Measurements from ENCODE around the gene SRP14.

The SRP14 gene

GRCh38 chr15:40067921-40068624 lies 29.1 kb upstream of the SRP14 start:
- no peak for DNase-seq

DNA sequence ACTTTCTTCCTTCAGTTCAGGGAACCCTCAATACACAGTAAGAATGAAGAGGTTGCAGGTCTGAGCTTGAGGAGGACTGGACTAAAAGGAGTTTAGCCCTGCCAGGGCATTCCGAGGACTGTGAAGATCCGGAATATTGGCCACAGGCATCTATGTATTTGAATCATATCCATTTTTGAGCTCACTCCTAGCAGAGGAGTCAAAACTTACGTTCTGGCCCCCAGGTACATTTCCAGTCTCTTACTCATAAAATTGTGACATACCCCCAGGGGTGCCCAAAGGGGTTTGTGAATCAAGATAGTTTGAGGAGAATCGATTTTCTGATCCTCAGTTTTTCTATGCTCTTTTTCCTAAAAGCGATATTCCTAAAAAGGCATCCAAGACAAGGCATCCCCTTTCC lies 27.6 kb upstream of the SRP14 start:
- no peak for DNase-seq

DNA sequence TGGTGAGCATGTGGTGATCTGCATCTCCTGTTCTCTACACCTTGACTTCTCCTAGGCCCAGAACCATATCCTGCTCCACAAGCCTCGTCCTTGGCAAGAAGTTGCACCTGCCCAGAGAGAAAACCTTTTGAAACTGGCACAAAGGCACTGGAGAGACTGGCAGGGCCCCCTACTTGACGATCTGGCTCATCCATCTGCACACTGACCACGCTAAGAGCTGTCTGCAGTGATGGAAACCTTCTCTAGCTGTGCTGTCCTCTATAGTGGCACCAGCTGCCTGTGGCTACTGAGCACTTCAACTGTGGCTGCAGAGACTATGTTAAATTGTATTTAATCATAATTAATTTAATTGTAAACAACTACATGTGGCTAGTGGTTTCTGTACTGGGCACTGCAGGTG lies 26.2 kb upstream of the SRP14 start:
- DNase-seq: no peak

DNA sequence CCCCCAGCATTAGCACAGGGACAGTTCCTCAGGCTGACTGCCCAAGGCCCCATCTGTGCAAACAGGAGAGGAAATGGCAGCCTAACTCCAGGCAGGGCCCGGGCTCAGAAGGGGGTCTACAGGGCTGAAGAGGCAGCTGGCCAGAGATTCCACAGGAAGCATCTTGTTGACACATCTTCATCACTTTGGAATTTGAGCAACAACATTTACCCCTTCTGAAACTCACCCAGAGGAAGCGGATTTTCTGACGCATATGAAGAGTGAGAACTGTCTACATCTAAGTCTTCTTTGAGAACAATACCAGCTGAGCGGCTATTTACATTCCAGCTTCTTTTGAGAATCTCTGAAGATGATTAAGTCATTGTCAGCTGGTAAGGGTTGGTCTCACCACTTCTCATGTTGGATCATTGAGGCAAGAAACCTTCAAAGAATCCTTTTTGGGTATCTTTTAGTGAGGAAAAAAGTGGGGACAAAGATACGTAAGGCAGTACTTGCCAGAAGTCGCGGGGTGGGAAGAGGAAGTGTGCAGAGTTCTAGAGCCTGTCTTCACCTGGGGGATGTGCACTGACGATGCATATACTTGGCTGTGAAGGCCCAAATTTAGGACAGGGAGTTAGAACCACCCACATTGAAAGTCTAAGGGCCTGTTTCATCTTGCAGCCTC lies 25.4 kb upstream of the SRP14 start:
- no peak for DNase-seq

GRCh38 chr15:40063563-40064011 lies 24.6 kb upstream of the SRP14 start:
- no peak for DNase-seq

GRCh38 chr15:40062816-40063562 lies 24.0 kb upstream of the SRP14 start:
- no peak for DNase-seq

DNA sequence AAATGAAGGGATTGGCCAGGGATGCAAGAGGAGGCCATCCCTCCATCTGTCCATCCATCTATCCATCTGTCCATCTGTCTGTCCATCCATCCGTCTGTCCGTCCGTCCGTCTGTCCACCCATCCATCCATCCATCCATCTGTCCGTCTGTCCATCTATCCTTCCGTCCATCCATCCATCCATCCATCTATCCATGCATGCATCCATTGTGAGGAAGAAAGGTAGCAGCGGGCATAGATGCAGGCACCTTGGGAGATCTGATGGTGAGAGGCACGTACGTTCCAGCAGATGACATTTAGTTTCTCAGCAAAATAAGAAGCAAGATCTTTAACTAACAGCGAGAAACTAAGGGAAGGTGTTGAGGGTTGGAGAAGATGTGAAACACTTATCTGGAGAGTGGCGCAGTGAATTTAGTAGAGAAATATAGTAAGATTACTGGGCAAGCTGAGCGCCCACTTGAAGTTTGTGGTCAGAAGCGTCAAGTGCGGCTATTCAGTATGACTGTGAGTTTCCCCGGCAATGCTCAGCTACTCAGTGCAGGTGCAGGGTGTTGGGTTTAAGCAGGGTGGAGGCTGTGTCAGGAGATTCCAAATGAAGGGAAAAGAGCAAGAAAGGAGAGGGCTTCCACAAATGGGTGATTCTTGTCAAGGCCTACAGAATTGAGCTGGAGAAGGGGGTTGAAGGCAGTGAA lies 22.4 kb upstream of the SRP14 start:
- no peak for DNase-seq

- no peak for DNase-seq
Measured at GRCh38 chr15:40060236-40060961, 21.4 kb upstream of the SRP14 start.

GRCh38 chr15:40059821-40060220 lies 20.8 kb upstream of the SRP14 start:
- DNase-seq: no peak

GRCh38 chr15:40058476-40059140 lies 19.6 kb upstream of the SRP14 start:
- DNase-seq: no peak

GRCh38 chr15:40055576-40056293 lies 16.8 kb upstream of the SRP14 start:
- DNase-seq: no peak

DNA sequence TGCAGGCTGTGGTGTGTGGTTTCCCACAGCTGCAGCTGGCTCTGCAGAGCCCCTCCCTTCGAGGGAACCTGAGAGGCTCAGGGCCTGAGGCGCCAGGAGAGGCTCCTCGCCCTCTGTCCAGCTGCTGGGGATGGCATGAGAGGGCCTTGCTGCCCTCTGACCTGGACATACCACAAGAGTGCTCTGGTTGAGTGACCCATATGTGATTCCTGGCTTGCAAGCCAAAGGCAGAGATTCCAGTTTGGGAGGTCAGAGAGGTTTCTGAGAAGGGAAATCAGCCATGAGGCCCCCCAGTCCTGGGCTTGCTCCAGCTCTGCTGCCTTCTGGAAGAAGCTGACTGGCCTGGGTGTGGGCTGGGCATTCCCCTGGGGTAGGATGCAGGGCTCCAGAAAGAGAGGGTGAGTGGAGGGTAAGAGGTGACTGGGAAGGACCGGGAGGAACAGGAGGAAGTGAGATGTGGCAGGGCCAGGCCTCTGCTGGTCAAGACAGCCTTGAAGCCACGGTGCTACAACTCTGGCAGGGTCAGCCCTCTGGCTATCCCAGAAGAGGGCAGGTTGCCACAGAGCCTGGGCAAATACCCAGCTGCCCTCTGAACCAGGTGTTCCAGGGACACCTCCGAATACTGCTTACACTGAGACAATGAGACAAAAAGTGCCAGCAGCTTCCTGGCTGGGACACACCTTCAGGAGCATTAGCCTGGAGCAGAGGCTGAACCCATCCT lies 16.0 kb upstream of the SRP14 start:
- no peak for DNase-seq

- DNase-seq: no peak
Measured at GRCh38 chr15:40054605-40054854, 15.5 kb upstream of the SRP14 start.

- DNase-seq: no peak
Measured at GRCh38 chr15:40053831-40054604, 15.0 kb upstream of the SRP14 start.

DNA sequence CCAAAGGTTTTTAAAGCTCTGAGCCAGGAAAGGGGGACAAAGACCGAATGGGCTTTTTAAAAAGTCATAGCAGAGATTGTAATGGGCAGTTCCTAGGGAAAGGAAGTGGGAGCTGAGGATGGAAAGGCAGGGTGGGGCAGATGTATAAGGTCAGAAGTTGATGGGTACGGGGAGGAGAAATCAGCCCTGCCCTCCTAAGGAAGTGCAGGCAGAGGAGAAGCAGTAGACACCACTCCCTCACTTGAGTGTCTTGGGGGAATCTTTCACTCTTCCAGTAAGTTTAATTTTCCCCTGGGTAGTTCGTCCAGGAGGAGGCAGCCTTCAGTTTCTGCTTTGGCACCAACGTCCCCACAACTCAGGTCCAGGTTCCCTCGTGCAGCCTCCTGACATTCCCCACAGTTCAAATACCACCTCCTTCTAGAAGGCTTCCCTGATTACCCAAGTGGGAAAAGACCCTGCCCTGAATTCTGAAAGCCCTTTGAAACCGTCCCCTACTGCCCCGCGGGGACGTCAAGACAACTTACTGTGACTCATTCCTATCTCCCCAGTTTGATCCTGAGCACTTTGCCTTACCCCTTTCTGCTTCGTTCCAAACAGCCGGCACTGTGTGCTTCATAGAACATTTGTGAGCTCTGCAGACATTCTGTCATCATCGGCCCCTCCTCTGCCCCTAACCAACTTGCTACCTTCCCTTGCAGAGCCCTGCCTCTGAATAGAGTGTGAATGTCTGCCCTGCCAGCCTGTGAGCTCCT lies 14.3 kb upstream of the SRP14 start:
- no peak for DNase-seq

- DNase-seq: no peak
Measured at GRCh38 chr15:40052604-40053003, 13.6 kb upstream of the SRP14 start.

- DNase-seq: no peak
Measured at GRCh38 chr15:40051616-40052415, 12.8 kb upstream of the SRP14 start.

GRCh38 chr15:40050788-40051470 lies 11.9 kb upstream of the SRP14 start:
- DNase-seq: no peak

Data from NCI-H2171 treated with DMSO at 0.1 percent for 48 hours (cell line).